ENCODE data around the gene ADAP2.

GRCh38 chr17:30950189-30950588 lies 28.4 kb downstream of the ADAP2 start:
- TF ChIP-seq EZH2 (IDR thresholded peaks at IDR 0.05; ENCODE audit: insufficient read depth, poor library complexity, severe bottlenecking) = no peak
- TF ChIP-seq EZH2phosphoT487 (IDR thresholded peaks at IDR 0.05; ENCODE audit: insufficient read depth, low read depth) = no peak
